ENCODE data around the gene TIGD2. TPM values are rescaled to one million over a fixed set of nuclear protein-coding genes. Genes with fewer than 3 reads are reported as not detected.

The TIGD2 gene
- total RNA-seq, 2 experiments from 2014 or later: 1.1 to 1.4 TPM

DNA sequence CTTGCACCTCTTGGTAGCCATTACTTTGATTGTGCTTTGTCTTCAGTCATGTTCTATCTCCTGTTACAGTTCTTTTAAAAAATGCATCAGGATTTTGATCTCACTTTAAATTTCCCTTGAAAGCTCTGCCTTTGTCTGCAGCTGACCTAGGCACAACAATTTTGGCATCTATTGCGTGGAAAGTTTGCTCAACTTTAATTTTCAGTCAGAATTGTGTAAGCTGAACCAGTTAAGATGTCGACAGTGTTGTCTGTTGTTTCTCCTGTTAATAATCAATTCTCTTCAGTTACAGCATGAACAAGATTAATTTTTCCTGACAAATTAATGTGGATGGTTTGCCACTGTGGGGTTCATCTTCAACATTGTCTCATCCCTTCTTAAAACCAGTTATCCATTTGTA, 34.9 kb downstream of the TIGD2 start:
- no peaks in the 10 kb centered on the region for H3K9me3 Mint-ChIP-seq
- no peaks in the 10 kb centered on the region for H3K27me3 Mint-ChIP-seq
- ChIA-PET POLR2A (no interaction called here), CTCF (no interaction called here)
- H3K27ac Mint-ChIP-seq: no peak overlapping the region
- no peak overlapping the region for H3K4me3 Mint-ChIP-seq
- intact Hi-C loops (cut with micrococcal nuclease): no loop called here
- no peaks in the 10 kb centered on the region for H3K36me3 Mint-ChIP-seq
- no peaks in the 10 kb centered on the region for H3K4me1 Mint-ChIP-seq (ENCODE audit: low read depth)
- no peak for DNase-seq

DNA sequence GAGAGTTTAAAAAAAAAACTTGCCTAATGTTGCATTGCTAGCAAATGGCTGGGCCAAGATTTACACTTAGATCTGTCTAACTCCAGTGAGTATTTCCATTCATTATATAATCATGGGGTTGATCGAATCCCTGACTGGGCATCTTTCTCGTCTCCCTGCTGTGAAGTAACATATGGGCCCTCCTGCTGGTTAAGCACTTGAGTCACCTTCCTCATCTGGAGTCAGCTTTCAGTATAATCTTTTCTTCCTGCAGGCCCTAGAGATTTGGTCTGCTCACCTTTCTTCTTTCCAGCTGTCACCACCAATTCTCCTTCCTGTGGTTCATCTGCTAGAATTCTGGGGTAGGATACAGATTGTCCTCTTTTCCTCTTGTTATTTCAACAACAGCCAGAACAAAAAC, 41.6 kb downstream of the TIGD2 start:
- H3K4me1 Mint-ChIP-seq (ENCODE audit: low read depth): no peaks in the 10 kb centered on the region
- peaks cover 2% of the 10 kb centered on the region for H3K9me3 Mint-ChIP-seq
- no peak for DNase-seq
- no peak overlapping the region for H3K27ac Mint-ChIP-seq
- H3K36me3 Mint-ChIP-seq: no peaks in the 10 kb centered on the region
- intact Hi-C loops (cut with micrococcal nuclease): loop anchor here (10.0 kb wide), 1 partner anchor 152 kb away; the partner anchor contains the start of gene GPRIN3
- POLR2A ChIA-PET: no interaction called here
- peaks cover 1% of the 10 kb centered on the region for H3K27me3 Mint-ChIP-seq
- no peak overlapping the region for H3K4me3 Mint-ChIP-seq
- CTCF ChIA-PET: interaction anchor here (0.5 to 1.2 kb wide), 2 partner anchors 73 to 547 kb away, joined by 4 read pairs; no protein-coding TSS in a partner anchor

DNA sequence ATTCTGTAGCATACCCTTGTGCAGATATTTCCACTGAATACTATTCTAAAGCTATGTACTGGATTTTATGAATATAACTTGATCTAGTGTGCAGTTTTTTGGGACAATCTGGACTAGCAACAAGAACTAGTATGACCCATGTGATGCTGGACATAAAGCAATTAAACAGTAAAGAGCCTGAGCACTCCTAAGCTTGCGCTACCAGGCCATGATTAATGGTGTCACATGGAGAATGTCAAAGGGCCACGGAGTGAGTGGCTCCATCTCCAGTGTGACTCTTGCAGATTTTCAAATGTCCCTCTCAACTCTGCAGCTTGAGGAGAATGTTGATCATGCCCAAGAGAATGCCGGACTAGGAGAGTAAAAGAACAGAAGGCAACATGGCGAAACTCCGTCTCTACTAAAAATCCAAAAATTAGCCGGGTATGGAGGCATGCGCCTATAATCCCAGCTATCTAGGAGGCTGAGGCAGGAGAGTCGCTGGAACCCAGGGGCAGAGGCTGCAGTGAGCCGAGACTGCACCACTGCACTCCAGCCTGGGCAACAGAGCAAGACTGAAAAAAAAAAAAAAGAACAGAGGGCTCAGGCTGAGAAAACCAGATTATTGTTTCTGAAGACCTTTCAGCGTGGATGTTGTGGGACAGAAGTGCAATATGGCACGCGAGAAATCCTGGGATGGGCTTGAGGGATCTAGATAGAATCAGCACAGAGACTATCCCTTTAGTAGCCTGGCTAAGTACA, 45.0 kb downstream of the TIGD2 start:
- no peak for DNase-seq
- no peak overlapping the region for H3K27ac Mint-ChIP-seq
- intact Hi-C loops (cut with micrococcal nuclease): loop anchor here (10.0 kb wide), 1 partner anchor 148 kb away; the partner anchor contains the start of gene GPRIN3
- peaks cover 1% of the 10 kb centered on the region for H3K27me3 Mint-ChIP-seq
- no peaks in the 10 kb centered on the region for H3K4me1 Mint-ChIP-seq (ENCODE audit: low read depth)
- peaks cover 2% of the 10 kb centered on the region for H3K9me3 Mint-ChIP-seq
- ChIA-PET POLR2A (no interaction called here), CTCF (interaction anchor here (0.7 to 0.8 kb wide), 2 partner anchors 70 to 279 kb away, joined by 3 read pairs; no protein-coding TSS in a partner anchor)
- H3K4me3 Mint-ChIP-seq: no peak overlapping the region
- H3K36me3 Mint-ChIP-seq: no peaks in the 10 kb centered on the region

DNA sequence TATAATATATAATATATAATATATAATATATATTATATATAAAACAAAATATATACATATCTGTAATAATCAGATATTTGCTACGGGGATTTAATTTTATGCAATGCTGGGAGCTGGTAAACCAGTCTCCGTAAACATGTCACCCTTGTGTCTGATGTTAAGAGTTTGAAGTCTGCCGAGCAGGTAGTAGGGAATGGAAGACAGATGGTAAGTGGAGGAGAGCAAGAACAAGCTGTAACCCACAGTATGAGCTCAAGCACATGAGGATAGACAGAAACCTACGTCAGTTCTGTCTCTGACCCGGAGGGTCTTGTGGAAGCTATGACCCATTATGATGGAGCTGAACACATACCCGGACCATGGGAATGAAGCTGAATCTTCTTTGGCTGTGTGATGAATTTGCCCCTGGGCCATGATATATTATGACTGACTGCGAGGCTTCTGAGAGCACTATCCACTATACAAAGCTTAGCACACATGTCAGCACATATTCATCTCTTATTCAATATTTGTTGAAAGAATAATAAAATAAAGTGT, 46.2 kb downstream of the TIGD2 start:
- Mint-ChIP-seq H3K4me1 (ENCODE audit: low read depth) (no peaks in the 10 kb centered on the region), H3K27me3 (peaks cover 1% of the 10 kb centered on the region), H3K4me3 (no peak overlapping the region), H3K9me3 (no peaks in the 10 kb centered on the region), H3K36me3 (no peaks in the 10 kb centered on the region), H3K27ac (no peak overlapping the region)
- intact Hi-C loops (cut with micrococcal nuclease): loop anchor here (2.0 to 10.0 kb wide), 2 partner anchors 147 to 745 kb away; partner anchors contain the start of gene GPRIN3
- ChIA-PET POLR2A (no interaction called here), CTCF (interaction anchor here (0.7 to 1.5 kb wide), 4 partner anchors 66 to 278 kb away, joined by 3 to 6 read pairs (median 4); no protein-coding TSS in a partner anchor)
- no peak for DNase-seq

DNA sequence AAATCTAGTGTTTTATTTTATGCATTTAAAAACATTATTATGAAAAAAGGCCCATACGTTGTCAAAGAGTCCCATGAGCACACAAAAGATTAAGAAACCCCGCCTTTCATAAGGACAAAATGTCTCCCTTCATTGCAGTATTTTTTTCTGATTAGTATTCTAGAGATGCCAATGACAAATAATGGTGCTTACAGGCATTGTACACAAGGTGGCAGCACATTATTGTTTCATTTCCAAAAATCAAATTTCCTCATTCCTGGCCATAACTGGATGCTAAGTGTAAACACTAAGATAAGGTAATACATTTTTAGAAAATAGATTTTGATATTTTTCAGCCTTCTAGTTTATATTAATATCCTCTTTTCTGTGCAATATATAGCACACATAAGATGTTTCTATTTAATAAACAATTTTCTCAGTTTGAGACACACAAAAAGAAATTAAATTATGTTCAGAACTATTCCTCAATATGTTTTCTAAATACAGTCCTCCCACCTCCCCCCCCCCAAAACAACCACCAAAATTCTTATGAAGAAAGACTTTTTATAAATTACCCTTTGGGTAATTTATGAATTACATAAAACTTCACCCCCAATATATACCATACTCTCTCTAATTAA, 47.7 kb downstream of the TIGD2 start:
- intact Hi-C loops (cut with micrococcal nuclease): loop anchor here (1.0 to 10.0 kb wide), 4 partner anchors 68 to 744 kb away; partner anchors contain the start of gene GPRIN3
- H3K36me3 Mint-ChIP-seq: no peaks in the 10 kb centered on the region
- POLR2A ChIA-PET: no interaction called here
- H3K27ac Mint-ChIP-seq: no peak overlapping the region
- peaks cover 5% of the 10 kb centered on the region for H3K27me3 Mint-ChIP-seq
- H3K4me3 Mint-ChIP-seq: no peak overlapping the region
- peaks cover 4% of the 10 kb centered on the region for H3K9me3 Mint-ChIP-seq
- DNase-seq: no peak
- H3K4me1 Mint-ChIP-seq (ENCODE audit: low read depth): no peaks in the 10 kb centered on the region
- CTCF ChIA-PET: interaction anchor here (0.7 to 5.0 kb wide), 2 partner anchors 43 to 67 kb away, joined by 3 to 19 read pairs; no protein-coding TSS in a partner anchor

DNA sequence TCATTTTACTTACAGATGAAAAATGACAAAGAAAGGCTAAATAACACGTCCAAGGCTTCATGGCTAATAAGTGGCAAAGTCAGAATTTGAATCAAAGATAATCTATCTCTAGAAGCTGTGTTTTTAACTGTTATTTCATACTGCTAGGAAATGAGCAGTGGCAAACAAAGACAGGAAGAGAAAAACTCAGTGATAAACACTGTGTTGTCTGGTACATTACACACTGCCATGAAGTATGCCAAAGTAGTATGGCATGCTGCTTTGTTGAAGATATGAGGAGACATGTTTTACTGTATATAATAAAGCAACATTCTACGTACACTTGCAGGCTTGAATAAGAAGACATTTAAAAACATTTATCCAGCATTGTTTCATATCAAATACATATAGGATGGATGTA, 49.5 kb downstream of the TIGD2 start:
- POLR2A ChIA-PET: no interaction called here
- H3K36me3 Mint-ChIP-seq: no peaks in the 10 kb centered on the region
- H3K27ac Mint-ChIP-seq: no peak overlapping the region
- CTCF ChIA-PET: interaction anchor here (1.0 to 5.0 kb wide), 3 partner anchors 17 to 275 kb away, joined by 3 to 19 read pairs (median 3); no protein-coding TSS in a partner anchor
- intact Hi-C loops (cut with micrococcal nuclease): no loop called here
- peaks cover 1% of the 10 kb centered on the region for H3K4me1 Mint-ChIP-seq (ENCODE audit: low read depth)
- H3K9me3 Mint-ChIP-seq: peaks cover 4% of the 10 kb centered on the region
- H3K4me3 Mint-ChIP-seq: no peak overlapping the region
- peaks cover 6% of the 10 kb centered on the region for H3K27me3 Mint-ChIP-seq
- DNase-seq: no peak

DNA sequence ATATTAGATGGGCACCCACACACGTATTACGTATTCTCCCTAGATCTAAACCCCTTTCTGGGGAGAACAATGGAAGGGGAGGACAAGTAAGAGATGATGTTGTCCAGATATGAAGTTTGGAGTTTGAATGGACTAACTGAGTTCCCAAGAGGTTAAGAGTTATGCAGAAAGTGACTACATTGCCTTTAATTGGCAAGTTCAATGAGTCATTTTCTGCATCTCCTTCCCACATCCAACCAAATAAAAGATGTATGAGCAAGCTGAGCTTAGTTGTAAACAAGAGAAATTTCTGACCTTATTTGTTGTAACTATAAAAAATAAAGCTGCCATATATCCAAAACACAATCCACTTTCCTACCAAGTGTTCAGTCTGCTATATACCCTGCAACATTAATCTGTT, 50.5 kb downstream of the TIGD2 start:
- ChIA-PET CTCF (interaction anchor here (5.0 kb wide), 1 partner anchor 64 kb away, joined by 19 read pairs; no protein-coding TSS in a partner anchor), POLR2A (no interaction called here)
- peaks cover 4% of the 10 kb centered on the region for H3K9me3 Mint-ChIP-seq
- peaks cover 7% of the 10 kb centered on the region for H3K27me3 Mint-ChIP-seq
- peaks cover 1% of the 10 kb centered on the region for H3K4me1 Mint-ChIP-seq (ENCODE audit: low read depth)
- no peaks in the 10 kb centered on the region for H3K36me3 Mint-ChIP-seq
- H3K4me3 Mint-ChIP-seq: no peak overlapping the region
- H3K27ac Mint-ChIP-seq: no peak overlapping the region
- intact Hi-C loops (cut with micrococcal nuclease): no loop called here
- DNase-seq: no peak

DNA sequence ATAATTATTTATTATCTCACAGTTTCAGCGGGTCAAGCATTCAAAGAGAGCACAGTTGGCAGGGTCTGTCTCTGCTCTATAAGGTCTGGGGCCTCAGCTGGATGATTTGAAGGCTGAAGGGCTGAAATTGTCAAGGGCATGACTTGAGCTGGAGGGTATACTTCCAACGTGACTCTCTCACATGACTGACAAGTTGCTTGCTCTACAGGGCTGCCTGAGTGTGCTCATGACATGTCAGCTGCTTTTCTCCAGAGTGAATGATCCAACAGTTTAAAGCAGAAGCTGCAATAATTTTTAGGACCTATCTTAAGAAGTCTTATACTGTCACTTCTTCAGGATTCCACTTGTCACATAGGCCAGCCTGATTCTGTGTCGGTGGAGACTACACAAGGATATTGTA, 51.2 kb downstream of the TIGD2 start:
- peaks cover 1% of the 10 kb centered on the region for H3K4me1 Mint-ChIP-seq (ENCODE audit: low read depth)
- H3K9me3 Mint-ChIP-seq: peaks cover 4% of the 10 kb centered on the region
- intact Hi-C loops (cut with micrococcal nuclease): no loop called here
- H3K4me3 Mint-ChIP-seq: no peak overlapping the region
- ChIA-PET CTCF (interaction anchor here (1.0 to 5.0 kb wide), 4 partner anchors 8 to 270 kb away, joined by 3 to 19 read pairs (median 4); no protein-coding TSS in a partner anchor), POLR2A (interaction anchor here (1.2 kb wide), 1 partner anchor 351 kb away, joined by 3 read pairs; no protein-coding TSS in a partner anchor)
- DNase-seq: no peak
- no peak overlapping the region for H3K27ac Mint-ChIP-seq
- no peaks in the 10 kb centered on the region for H3K36me3 Mint-ChIP-seq
- H3K27me3 Mint-ChIP-seq: peaks cover 9% of the 10 kb centered on the region

DNA sequence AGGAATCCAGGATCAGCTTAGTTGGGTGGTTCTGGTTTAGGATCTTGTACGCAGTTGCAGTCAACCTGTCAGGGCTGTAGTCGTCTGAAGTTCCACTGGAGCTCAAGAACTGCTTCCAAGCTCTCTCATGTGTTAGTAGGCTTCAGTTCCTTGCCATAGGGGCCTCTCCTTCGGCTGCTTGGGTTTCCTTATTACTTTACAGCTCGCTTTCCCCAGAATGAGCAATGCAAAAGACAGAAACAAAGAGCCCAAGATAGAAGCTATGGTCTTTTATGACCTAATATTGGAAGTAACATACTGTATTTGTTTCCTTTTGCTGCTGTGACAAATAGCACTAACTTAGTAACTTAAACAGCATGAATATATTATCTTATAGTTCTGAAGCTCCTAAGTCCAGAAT, 51.7 kb downstream of the TIGD2 start:
- H3K4me3 Mint-ChIP-seq: no peak overlapping the region
- ChIA-PET CTCF (interaction anchor here (0.9 to 5.0 kb wide), 5 partner anchors 9 to 276 kb away, joined by 3 to 19 read pairs (median 3); no protein-coding TSS in a partner anchor), POLR2A (interaction anchor here (1.2 kb wide), 1 partner anchor 351 kb away, joined by 3 read pairs; no protein-coding TSS in a partner anchor)
- peaks cover 4% of the 10 kb centered on the region for H3K9me3 Mint-ChIP-seq
- peaks cover 10% of the 10 kb centered on the region for H3K27me3 Mint-ChIP-seq
- no peaks in the 10 kb centered on the region for H3K36me3 Mint-ChIP-seq
- H3K4me1 Mint-ChIP-seq (ENCODE audit: low read depth): peaks cover 1% of the 10 kb centered on the region
- H3K27ac Mint-ChIP-seq: no peak overlapping the region
- no peak for DNase-seq
- intact Hi-C loops (cut with micrococcal nuclease): no loop called here

DNA sequence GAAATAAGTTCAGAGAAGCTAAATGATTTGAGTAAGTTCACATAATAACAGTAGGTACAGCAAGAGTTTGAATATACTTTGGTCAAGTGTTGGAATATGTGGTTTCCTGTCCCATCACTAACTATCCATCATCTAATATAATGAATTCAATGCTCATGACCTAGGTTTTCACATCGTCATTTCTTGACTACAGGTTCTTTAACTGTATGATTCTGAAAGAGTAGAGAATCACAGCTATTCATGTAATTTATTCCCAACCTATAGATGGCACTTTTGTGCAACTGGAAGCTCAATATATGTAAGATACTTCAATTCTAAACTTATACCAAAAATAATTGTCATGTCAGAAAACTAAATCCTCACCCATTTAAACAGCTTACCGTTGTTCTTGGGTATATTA, 53.1 kb downstream of the TIGD2 start:
- Mint-ChIP-seq H3K36me3 (no peaks in the 10 kb centered on the region), H3K27me3 (peaks cover 12% of the 10 kb centered on the region), H3K4me3 (no peak overlapping the region), H3K4me1 (ENCODE audit: low read depth) (peaks cover 1% of the 10 kb centered on the region), H3K9me3 (peaks cover 4% of the 10 kb centered on the region), H3K27ac (no peak overlapping the region)
- no peak for DNase-seq
- POLR2A ChIA-PET: no interaction called here
- CTCF ChIA-PET: interaction anchor here (0.6 to 1.2 kb wide), 7 partner anchors 16 to 737 kb away, joined by 3 to 7 read pairs (median 3); no protein-coding TSS in a partner anchor
- intact Hi-C loops (cut with micrococcal nuclease): no loop called here
